Epithelial cell of esophagus (primary cell): ENCODE data around the gene RSU1.

ENCODE experiments used
- DNase-seq: peaks from one replicate; pipeline ENCODE4 v3.0.0; 2010; ENCODE audit warnings: low read depth
- H3K4me3 ChIP-seq: 2 replicates; pipeline ENCODE4 v1.5.1; 2011; ENCODE audit warnings: mild to moderate bottlenecking, low read length, control low read depth
- CTCF ChIP-seq: IDR thresholded peaks from 2 replicates; pipeline ENCODE4 v1.5.1; 2011; ENCODE audit warnings: low read depth, mild to moderate bottlenecking, low read length, control low read depth, inconsistent platforms; ENCODE audit not compliant: insufficient read depth; ENCODE audit errors: missing control alignments

RSU1 gene

GRCh38 chr10:16585103-16585502 is 232.1 kb downstream of the RSU1 start:
- DNase-seq = no peak
- no peak overlapping the region for H3K4me3 ChIP-seq
- TF ChIP-seq CTCF = no peak

- TF ChIP-seq CTCF = no peak
- DNase-seq = no peak
- no peak overlapping the region for H3K4me3 ChIP-seq
These were observed 233.8 kb downstream of the RSU1 start for GRCh38 chr10:16583382-16583781.

- H3K4me3 ChIP-seq = no peak overlapping the region
- no peak for DNase-seq
- no peak for TF ChIP-seq CTCF
These were observed 236.0 kb downstream of the RSU1 start for GRCh38 chr10:16581202-16581601.

GRCh38 chr10:16570731-16571130 is 246.5 kb downstream of the RSU1 start:
- no peak overlapping the region for H3K4me3 ChIP-seq
- no peak for DNase-seq
- TF ChIP-seq CTCF = no peak

GRCh38 chr10:16566202-16566805 is 250.9 kb downstream of the RSU1 start:
- no peak for TF ChIP-seq CTCF
- no peak for DNase-seq
- H3K4me3 ChIP-seq = no peak overlapping the region

GRCh38 chr10:16565604-16566003 is 251.6 kb downstream of the RSU1 start:
- TF ChIP-seq CTCF = no peak
- H3K4me3 ChIP-seq = no peak overlapping the region
- DNase-seq = no peak

GRCh38 chr10:16562891-16563290 is 254.3 kb downstream of the RSU1 start:
- no peak for TF ChIP-seq CTCF
- no peak overlapping the region for H3K4me3 ChIP-seq
- no peak for DNase-seq
